HG03060 (cell line): ENCODE results near the gene CTNNA2.
"Not testable (repeated sequence)": the region's sequence is repeated elsewhere in the genome, so short reads cannot be mapped to it uniquely, and the experiment has no call there.

Experiments
- ATAC-seq: cut with Tn5 transposase; IDR thresholded peaks from one replicate; pipeline ENCODE4 v1.9.1; 2021; ENCODE audit warnings: low read depth, moderate number of reproducible peaks; ENCODE audit not compliant: unreplicated experiment

The CTNNA2 gene

DNA sequence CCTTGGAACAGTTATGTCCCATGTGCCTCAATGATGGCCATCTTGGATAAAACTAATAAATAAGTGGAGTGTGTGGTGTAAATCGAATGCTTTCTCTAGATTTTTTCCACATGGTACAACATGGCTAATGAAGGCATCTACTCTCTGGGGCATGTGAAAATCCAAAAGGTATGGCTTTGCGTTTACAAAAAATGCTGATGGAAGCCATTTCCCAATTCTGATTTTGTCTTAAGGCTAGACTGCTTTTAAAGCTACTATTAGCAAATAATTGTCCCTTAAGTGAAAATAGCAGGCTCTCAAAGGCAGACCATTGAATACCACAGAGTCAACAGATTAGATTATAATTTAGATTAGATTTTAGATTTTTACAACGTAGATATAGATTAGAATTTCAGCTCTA is 608.0 kb downstream of the CTNNA2 start:
- ATAC-seq, result no peak

DNA sequence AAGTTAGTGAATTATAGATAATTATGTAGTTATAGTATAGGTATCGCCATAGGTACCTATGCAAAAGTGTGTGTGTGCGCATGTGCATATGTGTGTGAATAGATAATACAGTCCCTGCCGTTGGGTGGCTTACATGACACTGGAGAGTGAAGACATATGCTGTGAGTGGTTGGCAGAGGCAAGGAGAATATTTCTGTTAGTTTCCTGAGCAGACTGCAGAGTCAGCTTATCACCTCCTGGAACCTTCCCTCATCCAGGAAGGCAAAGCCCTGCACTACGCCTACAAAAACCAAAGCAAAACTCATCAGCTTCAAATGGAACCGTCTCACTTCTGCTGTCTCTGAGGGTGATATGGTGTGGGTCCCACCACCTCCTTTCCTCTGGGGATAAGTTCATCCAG is 609.8 kb downstream of the CTNNA2 start:
- ATAC-seq, result no peak

DNA sequence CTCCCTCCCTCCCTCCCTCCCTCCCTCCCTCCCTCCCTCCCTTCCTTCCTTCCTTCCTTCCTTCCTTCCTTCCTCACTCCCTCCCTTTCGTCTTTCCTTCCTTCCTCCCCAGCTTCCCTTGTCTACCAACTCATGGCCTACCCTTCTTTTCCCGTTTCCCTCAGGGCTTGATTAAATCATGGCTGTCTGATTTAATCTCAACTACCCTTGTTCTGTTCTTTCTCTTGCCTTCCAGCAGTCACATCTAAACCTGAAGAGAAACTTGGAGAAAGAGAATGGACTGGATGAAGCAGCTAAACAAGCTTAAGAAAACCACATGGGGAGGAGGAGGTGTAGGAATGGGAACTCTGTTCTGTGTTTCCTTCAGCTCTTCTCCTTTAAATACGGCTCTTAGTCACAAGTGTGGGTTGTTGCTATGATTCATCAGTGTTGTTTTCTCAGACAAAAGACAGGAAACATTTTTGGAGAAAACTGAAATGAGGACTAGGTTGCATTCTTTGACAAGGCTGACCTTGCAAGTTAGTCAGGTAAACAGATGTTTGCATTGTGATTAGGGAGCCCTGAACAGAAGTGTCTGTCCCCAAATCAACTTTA is 613.8 kb downstream of the CTNNA2 start:
- no peak for ATAC-seq

DNA sequence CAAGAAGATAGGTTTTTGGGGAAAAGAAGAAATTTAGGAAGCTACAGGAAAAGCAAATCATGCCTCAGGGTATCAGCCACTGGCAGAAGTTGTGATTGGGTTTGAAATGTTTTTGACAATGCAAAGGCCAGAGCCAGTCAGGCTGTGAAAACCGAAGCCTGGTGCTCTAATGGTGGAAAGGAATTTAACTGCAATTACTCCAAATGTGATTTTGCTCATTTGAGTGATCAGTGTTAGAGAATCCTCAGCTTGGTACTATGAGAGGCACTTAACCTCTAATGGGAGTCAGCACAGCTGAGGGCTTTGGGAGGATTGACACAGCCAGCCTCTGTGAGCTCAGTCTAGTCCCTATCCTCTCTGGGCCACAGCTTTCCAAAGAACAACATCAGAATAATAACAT is 615.2 kb downstream of the CTNNA2 start:
- ATAC-seq, result no peak

DNA sequence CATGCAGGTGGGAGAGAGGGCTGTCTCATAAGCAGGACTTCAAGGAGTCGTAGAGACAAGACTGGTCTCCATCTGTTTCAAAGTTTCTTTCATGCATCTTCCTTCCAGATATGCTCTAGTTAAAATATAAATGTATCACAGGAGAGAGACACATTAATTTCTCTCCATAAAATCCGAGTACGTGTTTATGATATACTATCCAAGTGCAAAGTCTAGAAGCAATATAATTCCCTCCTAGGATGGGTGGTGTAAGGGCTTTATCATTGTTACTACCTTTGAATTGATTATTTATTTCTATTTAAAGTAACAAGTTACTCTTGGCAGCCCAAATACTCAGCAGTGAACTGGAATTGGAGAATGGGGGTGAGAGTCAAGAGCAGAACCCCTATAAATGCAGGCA is 619.4 kb downstream of the CTNNA2 start:
- ATAC-seq, result no peak

DNA sequence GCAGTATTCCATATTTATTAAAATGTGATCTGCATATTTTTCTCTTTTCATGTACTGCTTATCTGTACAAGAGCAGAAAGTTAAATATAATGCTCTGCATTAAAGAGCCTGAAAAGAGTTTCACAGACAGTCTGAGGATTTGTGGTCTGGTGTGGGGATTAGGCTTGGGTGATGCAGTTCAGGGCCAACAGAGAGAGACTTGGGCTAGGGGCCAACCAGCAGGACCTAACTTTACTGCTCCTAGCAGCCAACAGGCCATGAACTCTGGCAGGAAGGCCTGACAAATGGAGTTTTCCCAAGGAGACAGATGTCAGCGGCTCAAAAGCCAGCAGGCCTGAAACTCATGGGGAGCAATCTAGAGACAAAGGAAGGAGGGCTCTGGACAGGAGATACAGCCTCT is 622.1 kb downstream of the CTNNA2 start:
- ATAC-seq, result no peak

DNA sequence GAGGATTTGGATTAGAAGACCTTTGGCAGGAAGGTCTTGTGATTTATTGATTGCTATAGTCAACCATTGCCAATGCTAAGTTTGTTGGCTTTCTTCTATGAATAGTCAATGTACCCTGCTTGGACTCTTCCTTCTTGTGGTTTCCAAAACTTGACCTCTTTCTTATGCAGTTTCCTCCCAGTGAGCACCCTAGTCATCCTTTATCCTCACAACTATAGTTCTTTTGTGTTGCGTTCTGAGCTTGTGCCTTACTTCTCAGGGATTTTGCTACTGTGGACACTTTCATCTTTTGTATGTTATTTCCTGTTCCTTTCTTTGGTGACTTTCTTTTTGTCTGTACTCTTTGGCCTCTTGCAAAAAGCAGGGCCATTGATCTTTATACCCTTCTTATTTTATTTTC is 623.5 kb downstream of the CTNNA2 start:
- ATAC-seq, result no peak

DNA sequence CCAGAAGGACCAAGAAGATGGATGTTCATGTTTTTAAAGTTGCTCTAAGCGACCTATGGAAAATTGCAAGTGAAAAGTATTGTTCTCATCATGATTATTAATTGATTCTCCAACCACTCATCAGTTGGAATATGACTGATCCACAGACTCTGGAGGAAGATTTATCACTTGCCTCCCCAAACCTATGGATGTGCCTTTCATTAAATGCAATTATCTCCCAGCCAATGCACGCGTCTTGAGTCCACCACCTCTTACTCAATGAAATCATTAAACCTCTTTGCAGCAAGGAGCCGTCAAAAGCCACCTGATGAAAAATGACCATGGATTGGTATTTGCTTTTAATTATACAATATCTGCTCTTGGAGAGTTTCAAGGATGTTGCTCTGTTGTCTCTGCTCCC is 626.1 kb downstream of the CTNNA2 start:
- ATAC-seq, result no peak

DNA sequence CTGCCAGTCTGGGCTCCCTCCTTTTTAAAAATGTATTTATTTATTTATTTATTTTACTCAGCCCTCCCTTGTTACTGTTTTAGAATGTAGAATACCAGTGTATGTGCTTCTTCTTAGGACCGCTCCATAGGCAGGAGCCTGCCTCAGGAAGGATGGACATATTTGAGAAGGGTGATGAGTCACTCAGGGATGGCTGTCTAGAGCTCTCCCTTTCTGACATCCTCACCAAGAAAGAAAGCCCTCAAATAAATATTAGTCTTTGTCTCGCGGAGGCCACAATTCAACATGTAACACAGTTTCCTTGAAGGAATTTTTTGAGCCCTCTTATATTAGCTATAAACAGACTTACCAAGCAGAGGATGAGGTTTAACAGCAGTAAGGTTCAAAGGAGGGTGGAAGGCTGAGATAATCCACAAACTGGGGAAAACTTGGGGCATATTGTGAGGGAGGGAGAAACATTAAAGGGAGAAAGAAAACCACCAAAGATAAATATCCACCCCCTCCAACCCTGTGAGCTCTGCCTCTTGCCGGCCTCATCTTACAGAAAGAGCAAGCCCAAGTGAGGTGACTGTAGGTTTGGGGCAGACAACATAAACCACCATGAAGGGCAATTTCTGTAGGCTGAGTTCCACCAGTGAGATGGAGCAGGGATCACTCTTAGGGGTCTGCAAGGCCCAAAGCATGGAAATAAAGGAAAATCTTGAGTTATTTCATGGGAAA is 628.3 kb downstream of the CTNNA2 start:
- no peak for ATAC-seq

DNA sequence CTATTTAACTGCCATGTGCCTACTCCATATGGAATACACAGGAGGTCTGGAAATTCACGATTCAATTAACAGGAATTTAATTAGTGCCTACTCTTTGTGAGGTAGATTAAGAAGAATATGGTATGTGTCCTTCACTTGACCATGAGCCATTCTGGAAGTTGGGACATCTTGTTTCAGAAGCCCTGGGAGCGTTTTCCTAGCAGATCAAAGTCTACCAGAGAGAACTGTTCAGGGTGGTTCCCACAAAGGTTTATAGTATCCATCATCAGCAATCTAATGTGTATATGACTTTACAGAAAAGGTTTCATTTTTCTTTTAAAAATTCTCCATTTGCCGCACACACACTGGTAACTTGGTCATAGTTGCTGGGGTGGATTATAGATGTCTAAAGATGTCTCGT is 632.6 kb downstream of the CTNNA2 start:
- ATAC-seq, result no peak

DNA sequence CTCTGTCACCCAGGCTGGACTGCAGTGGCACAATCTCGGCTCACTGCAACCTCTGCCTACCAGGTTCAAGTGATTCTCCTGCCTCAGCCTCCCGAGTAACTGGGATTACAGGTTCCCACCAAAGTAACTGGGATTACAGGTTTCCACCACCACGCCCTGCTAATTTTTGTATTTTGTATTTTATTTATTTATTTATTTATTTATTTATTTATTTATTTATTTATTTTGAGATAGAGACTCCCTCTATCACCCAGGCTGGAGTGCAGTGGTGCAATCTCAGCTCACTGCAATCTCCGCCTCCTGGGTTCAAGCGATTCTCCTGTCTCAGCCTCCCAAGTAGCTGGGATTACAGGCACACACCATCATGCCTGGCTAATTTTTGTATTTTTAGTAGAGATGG is 633.9 kb downstream of the CTNNA2 start:
- not testable (repeated sequence) for ATAC-seq

DNA sequence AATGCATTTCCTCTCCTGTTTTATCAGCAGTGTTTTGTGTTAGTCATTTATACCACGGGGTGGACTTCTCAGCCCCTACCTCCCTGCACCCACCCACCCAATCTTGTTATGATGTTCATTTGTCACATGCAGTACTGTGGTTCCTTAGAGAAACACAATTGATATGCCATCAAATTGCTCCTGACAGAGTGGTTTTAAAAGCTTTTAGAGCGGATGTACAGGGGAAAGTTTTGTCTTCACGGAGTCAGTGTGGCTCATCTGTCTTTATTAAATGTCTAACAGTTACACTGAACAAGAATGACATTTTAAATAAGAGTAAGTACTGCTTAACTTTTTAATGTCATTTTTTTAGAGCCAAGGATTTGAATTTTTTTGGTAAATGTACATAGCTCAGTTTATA is 634.8 kb downstream of the CTNNA2 start:
- ATAC-seq, result no peak

DNA sequence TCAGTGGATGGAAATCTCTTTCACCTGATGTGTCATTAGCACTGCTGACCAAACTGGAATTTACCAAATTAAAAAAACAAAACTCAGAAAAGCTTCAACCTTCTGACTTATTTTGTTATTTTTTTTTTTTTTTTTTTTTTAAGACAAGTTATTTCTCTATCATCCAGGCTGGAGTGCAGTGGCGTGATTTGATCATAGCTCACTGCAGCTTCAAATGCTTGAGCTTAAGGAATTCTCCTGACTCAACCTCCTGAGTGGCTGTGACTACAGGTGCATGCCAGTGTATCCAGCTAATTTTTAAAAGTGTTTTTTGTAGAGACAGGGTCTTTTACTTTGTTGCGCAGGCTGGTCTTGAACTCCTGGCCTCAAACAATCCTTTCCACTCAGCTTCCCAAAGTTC is 636.1 kb downstream of the CTNNA2 start:
- no peak for ATAC-seq

DNA sequence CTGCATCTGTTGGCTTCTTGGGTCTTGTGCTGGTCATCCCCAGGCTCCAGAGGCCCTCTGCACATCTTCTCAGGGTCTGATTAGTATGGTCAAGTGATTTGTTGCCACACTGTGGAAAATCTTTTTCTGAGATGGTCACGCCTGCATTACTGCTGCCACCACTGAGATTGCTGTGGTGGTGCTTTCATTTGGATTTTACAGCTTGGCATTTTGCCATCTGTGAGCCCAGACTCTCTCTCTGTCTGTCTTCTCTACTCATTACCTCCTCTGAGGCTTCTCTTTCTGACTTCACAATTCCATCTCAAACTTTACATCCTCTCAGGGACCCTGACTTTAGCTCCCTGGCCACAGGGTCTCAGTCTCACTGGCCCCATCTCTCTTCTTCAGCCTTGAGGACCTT is 637.1 kb downstream of the CTNNA2 start:
- no peak for ATAC-seq

DNA sequence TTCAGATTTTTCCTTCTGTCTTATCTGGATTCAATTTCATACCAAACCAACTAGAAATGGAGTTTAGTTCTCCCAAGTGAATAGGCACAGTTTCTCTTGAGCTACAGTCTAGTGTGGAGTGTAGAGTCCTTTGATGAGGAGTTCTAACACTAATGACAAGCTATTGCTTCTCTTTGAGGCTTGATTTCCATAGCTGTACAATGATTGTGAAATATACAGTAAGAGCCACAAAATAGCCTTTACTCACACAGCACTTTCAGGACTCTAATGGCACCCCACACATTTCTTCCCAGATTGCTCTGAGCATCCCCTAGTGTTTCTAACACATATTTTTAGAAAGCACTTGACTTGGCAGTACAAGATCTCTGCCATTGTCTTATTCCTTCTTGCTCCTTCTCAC is 638.4 kb downstream of the CTNNA2 start:
- no peak for ATAC-seq

DNA sequence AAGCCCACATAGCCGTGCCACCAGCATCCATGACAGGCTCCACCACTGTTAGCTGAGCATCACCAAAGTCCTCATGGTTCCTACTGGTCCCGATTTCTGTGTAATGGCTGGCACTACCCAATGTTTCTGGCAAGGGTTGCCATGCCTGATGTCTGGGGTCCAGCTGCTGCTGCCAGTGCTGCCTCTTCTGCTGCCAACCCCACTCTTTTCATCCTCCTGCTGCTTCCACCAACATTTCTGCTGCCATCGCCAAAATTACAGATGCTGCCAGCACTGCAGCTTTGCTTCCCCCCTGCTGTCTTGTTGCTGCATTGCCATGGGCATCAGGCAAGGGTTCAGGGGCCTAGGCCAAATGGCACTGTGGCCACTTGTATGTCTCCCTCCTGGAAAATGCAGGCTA is 638.8 kb downstream of the CTNNA2 start:
- no peak for ATAC-seq

DNA sequence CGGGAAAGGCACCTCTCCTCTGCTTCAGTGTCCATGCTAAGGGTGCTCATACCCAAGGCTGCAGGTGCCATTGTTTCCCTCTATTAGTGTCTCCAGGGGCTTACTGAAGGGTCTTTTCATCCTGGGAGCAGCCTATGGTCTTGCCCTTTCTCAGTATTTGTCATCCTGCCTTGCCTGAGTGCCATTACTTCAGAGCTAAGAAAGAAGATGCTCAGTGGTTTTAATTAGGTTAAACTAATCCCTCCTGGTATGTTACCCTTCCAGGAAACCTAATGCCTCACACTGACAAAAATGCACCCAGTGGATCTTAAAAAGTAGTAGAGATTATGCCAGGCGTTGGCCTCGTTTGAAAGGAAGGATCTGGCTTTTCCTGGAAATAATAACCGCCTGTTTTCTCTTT is 640.3 kb downstream of the CTNNA2 start:
- ATAC-seq, result no peak

DNA sequence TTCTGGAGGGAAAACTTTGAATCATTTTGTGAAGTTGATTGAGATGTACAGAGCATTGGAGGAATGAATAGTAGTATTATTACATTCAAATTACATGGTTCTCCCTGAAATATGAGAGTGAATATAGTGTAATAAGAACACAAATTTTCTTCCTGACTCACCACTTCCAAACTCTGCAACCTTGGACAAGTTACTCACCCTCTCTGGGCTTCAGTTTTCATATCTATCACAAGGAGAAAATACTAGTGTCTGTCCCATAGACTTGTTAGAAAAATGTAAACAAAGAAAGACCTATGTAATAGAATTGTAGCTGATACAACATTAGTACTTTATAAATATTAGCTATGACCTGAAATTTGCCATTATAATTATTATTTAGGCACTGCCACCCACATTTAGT is 640.9 kb downstream of the CTNNA2 start:
- no peak for ATAC-seq

DNA sequence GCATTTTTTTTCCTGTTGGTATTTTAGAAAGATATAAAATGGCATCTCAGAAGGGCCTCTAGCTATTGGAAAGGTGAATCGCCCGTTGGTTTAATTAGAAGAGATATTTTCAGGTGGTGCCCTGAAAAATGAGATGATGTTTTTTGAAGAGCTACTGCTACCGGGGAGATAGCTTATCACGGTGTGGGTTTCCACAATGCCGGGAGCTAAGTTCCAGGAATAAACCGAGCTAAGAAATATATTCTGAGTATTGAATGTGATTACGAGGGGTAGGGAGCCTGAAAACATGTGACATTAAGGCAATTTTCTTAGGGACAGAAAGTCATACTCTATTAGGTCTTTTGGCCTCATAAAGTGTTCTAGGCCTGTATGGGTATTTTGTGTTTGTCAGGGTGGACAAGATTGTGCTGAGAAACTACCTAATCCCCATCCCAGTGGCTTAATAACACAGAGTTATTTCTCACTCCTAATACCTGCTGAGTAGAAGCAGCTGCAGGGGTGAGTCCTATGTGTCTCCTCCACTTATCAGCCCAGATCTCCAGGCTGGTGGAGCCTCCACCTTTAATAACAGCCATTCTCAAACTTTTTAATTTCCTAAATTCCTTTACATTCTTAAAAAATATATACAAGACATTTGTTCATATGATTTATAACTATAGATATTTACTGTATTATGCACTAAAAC is 641.5 kb downstream of the CTNNA2 start:
- ATAC-seq, result no peak

DNA sequence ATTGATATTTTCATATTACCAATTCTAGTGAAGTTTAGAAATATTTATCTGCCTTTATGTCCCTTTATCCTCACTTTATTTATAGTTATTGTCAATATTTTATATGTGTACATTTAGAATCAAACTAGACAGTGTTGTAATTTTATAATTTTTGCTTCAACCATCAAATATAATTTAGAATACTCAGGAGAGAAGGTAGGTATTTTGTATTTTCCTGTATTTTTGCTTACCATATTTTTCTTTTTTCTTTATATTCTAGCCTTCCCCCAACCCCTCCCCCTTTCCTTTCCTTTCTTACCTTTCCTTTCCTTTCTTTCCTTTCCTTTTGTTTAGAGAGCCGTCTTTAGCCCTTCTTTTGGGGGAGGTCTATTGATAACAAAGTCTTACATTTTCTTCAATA is 651.5 kb downstream of the CTNNA2 start:
- ATAC-seq, result no peak

DNA sequence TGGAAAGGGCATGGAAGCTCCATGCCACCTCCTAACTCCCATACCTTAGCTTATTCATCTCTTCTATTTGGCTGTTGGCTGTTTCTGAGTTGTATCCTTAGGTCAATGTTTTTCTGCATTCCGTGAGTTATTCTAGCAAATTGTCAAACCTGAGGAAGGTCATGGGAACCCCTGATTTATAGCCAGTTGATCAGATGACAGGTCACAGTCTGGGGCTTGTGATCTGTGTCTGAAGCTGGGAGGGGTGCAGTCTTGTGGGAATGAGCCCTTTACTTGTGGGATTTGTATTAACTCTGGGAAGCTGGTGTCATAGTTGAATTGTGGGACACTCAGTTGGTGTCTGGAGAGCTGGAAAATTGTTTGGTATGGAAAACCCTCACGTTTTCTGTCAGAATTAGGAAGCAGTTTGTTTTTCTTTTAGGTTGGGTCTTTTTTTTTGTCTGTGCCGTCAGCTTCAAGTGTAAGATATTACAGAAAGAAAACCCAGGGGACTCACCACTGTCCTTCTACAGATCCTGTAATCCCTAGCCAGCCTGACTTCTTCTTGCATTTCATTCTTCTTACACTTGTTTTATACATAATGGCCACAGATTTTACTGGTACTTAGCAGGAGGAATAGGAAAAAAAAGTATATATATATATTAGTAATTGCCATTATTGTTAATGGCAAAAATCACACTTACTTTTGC is 653.8 kb downstream of the CTNNA2 start:
- no peak for ATAC-seq
